ENCODE data around the gene MAPRE3.

MAPRE3 gene

DNA sequence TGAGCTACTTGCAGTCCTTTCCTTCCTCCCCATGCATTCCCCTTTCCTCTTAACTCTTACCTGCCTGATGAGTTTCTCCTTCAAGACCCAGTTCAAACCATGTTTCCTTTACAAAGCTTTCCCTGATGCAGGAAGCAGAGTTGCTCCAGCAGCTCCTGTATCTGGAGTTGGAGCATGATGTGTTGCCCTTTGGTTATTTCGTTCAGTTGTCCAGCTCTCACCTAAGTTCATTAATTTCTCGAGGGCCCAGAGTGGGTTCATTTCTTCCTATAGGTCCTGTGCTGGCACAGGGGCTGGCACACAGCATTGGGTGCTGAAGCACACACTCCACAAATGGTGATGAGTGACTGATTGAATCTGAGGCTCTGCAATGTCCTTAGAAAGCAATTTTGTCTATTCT, 39.3 kb downstream of the MAPRE3 start:
- in situ Hi-C loops (cut with HindIII; ENCODE audit: low sequenced_read_pairs), result loop anchor here (5.0 to 10.0 kb wide), 2 partner anchors 57 to 155 kb away; no protein-coding TSS in a partner anchor

DNA sequence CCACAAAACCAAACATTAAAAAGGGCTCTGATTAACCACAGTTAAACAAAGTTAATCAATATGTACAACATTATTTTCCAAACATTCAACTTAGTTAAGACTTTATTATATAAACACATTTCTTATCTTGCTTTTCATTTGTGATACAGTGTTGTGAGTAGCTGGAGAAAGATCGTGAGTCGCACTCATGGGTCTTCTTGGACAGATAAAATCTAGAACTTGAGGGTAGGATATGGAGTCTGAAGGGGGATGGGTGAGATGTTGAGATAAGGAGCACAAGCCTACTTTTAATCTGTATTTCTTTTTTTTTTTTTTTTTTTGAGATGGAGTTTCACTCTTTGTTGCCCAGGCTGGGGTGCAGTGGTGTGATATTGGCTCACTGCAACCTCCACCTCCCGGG, 39.7 kb downstream of the MAPRE3 start:
- in situ Hi-C loops (cut with HindIII; ENCODE audit: low sequenced_read_pairs), result loop anchor here (5.0 to 10.0 kb wide), 2 partner anchors 58 to 155 kb away; no protein-coding TSS in a partner anchor

DNA sequence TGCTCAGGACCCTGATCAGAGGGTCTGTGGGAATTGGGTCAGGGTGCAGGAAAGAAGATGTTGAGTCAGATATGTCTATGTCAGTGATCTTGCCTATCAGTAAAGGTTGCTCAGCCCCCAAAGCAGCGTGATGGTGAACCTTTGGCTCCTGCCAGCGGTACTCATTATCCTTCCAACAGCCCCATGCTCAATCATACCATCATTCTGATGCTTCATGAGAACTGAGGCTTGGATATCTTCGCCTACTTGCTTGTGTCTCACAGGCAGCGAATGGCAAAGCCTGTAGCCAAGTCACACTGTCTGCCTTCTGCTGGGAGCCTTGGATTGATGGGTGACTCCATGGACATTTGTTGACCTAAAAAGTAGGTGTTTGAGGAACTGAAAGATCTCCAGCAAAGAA, 43.3 kb downstream of the MAPRE3 start:
- in situ Hi-C loops (cut with HindIII; ENCODE audit: low sequenced_read_pairs), result loop anchor here (5.0 to 10.0 kb wide), 2 partner anchors 61 to 159 kb away; no protein-coding TSS in a partner anchor

DNA sequence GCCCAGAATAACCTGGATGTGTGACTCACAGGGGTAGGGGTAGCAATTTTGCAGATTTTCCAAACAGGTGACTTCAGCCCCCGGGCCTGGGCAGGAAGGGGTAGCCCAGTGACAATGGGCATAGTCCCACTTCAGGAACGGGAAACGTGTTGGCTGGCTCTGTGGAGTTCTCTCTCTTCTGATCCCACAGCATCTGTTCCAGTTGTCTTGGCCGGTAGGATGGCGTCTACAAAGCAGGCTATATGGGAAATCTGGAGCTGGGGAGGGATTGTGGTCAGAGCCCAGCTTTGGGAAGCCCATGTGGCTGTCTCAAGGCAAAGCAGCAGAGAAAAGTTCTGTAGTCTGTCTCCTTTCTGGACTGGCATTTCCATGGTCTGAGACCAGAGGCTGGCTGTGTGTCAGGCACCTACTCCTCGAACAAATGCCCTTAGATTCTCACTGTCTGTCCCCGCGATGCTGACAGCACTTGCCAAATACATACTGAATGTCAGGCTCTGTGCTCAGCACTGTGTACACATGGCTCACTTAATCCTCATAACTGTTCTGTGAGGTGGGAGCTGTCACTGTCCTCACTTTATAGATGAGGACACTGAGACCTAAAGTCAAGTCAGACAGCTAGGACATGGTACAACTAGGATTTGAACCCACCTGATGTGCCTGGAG, 44.5 kb downstream of the MAPRE3 start:
- in situ Hi-C loops (cut with HindIII; ENCODE audit: low sequenced_read_pairs), result loop anchor here (5.0 to 10.0 kb wide), 3 partner anchors 63 to 160 kb away; no protein-coding TSS in a partner anchor

DNA sequence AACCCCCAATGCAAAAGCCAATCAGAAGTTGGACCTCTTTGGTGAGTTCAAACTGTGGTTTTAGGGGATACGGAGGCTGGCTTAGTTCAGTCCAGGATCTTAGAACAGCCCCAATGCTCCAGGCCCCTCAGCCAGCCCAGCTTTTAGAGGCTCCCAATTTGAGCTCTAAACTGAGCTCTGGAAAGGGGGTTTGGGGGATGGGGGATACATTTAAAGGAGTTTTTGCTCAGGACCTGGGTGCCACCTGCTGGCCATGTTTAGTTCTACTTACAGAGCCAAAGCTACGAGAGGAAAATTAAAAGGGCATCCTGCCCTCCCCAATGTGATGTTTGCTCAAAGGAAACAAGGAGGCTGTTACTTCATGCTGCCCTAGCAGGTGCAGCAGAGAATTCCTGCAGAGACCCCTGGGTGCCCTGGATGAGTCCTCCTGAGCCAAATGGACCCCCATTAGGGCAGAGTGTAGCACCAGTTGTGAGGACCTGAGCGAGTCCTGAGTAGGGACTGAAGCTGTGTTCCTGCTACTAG, 46.4 kb downstream of the MAPRE3 start:
- in situ Hi-C loops (cut with HindIII; ENCODE audit: low sequenced_read_pairs), result loop anchor here (5.0 to 10.0 kb wide), 2 partner anchors 75 to 162 kb away; no protein-coding TSS in a partner anchor

DNA sequence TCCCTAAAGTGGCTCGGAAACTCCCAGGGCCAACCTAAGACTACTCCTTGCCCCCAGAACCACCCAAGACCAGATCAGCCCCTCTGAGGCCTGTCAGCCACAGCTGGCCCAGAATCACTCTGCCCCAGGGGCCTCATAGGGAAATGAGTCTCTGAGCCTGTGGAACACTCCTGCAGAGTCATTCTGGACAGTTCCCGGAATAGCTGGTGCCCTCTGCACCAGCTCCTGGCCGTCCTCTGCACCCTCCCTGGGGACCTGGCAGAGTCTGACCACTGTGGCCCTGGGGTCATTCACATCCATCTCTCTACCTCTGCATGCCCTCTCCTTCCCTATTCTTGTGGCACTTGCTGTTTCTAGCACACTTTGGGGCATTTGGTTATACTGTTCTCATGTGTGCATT, 47.7 kb downstream of the MAPRE3 start:
- in situ Hi-C loops (cut with HindIII; ENCODE audit: low sequenced_read_pairs), result loop anchor here (5.0 to 10.0 kb wide), 2 partner anchors 74 to 163 kb away; no protein-coding TSS in a partner anchor

DNA sequence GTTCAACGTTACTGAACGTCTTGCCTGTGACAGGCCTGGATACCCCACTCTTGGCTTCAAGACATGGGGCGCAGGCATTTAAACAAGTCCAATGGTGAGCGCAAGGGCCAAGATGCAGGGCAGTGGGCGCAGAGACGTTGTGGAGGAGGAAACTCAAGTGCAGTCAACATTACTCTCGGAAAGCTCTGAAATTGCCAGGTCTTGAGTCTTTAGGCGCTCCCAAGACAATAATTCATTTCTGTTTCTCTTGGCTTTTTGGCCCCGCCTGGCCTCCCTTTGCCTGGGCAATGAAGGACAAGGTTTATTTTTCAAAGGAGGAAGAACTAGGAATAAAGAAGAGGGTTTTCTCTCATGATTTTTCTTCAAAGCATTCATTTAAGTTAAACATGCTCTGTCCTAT, 49.0 kb downstream of the MAPRE3 start:
- in situ Hi-C loops (cut with HindIII; ENCODE audit: low sequenced_read_pairs), result loop anchor here (5.0 to 10.0 kb wide), 2 partner anchors 73 to 165 kb away; no protein-coding TSS in a partner anchor

DNA sequence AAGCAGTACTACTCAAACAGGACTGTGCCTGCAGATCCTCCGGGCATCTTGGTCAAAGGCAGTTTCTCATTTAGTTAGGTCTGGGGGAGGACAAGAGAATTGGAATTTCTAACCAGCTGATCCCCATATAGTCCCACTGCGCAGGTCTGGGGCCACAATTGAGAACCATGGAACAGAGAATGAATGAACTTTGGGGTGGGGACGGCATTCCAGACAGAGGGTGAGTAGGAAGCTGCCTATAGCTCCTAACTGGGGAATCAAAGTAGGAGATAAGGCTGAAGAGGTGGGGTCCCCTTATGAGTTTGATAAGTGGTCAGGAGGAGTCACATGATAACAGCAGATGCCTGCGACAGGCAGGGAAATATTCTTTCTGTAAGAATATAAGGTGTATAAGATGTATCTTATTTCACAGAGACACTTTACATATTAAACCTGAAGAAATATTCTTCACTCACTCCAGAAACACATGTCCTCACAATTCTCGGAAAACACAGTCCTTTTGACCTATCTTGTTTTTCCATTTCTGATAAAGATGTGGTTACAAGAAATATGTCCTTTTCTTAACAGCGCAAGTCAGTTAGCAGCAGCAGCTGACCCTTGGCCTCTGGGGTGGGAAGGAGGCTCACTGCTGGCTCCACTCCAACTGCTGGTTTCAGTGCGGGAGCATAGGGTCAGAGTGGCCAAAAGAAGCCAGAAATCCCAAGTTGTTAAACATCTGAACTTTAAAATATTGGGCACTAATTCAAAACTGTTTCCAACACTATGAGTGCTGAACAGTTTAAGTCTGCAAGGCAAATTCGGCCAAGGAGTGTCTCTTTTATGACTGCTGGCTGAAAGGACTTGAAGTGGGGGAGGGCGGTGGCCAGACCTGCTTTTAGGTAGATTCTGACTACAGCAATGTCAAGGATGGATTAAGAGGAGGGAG, 49.8 kb downstream of the MAPRE3 start:
- in situ Hi-C loops (cut with HindIII; ENCODE audit: low sequenced_read_pairs), result loop anchor here (5.0 to 10.0 kb wide), 2 partner anchors 72 to 165 kb away; no protein-coding TSS in a partner anchor

DNA sequence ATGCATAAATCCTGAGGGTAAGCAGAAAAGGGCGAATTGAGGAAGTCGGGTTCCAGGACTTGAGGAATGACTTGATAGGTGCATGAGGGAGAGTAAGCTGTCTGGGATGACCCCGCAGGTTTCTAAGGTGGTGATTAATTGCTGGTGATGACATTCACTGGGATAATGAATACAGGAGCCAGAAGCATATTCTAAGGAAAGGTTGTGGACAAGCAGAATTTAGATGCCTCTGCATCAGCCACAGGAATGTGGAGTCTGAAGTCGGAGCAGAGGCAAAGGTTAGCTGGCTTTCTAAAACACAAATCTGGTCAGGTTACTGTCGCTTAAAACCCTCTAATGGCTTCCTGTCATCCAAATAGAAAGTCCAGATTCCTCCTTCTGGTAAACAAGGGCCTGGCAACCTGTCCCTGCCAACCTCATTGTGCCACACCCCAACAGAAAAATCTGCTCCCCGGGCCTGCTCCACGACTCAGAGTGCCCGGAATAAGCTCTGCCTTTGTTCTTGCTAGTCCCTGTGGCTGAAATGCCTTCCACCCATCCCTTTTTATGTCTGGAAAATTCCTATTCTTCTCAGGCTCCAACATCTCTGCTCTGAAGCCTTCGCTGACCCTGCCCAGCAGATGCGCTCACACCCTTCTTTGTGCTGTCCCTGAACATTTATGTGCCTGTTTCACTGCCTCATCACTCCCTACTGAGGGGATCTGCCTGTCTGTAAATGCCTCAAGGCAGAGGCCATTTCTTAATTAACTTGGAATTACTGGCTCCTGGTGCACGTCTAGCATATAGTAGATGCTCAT, 51.0 kb downstream of the MAPRE3 start:
- in situ Hi-C loops (cut with HindIII; ENCODE audit: low sequenced_read_pairs), result no loop called here

DNA sequence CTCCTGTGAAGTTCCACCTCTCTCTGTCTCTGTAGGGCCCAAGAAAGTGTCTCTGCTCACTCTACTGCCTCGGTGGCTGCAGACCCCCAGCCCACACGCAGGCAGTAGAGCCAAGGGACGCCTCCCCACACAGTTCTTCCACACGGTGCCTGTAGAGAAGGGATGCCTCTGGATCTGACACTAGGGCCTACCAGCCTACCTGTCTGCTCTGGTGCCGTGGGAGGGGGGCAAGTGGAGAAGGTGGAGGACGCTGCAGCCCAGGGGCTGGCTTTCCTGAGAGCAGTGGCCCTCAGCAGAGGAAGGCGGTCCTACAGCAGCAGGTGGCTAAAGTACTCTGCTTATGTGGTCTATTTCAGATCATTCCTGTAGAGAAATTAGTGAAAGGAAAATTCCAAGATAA, 53.3 kb downstream of the MAPRE3 start:
- in situ Hi-C loops (cut with HindIII; ENCODE audit: low sequenced_read_pairs), result no loop called here

DNA sequence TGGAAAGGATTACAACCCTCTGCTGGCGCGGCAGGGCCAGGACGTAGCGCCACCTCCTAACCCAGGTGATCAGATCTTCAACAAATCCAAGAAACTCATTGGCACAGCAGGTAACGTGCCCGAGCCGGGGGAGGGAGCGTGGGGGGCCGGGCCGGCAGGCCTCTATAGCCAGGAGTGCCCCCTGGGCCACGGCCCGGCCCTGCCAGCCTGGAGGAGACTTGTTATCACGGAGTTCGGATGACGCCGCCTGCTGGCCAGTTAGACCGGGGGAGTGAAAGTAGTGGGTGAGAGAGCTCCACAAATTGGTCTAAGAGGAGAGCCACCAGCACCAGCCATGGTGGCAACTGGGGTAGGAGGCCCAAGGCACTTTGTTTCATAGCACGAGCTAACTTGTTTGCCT, 53.8 kb downstream of the MAPRE3 start:
- in situ Hi-C loops (cut with HindIII; ENCODE audit: low sequenced_read_pairs), result no loop called here

DNA sequence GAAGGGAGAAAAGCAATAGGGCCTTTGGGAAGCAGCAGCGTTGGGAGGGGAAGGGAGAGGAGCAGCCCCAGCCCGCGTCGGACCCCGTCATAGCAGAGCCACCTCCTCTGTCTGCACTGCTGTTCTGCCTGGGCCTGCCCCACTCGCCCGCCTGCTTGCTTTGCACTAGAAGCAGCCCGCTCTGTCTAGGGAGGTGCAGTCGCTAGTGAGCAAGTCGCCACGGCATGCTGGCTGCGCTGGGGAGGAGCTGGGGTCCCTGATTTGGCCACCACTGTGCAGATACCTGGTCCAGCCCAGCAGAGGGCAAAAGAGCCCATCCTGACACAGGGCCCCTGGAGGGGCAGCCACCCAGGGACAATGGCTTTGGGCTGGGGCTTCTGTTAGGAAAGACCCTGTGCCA, 54.4 kb downstream of the MAPRE3 start:
- in situ Hi-C loops (cut with HindIII; ENCODE audit: low sequenced_read_pairs), result no loop called here

DNA sequence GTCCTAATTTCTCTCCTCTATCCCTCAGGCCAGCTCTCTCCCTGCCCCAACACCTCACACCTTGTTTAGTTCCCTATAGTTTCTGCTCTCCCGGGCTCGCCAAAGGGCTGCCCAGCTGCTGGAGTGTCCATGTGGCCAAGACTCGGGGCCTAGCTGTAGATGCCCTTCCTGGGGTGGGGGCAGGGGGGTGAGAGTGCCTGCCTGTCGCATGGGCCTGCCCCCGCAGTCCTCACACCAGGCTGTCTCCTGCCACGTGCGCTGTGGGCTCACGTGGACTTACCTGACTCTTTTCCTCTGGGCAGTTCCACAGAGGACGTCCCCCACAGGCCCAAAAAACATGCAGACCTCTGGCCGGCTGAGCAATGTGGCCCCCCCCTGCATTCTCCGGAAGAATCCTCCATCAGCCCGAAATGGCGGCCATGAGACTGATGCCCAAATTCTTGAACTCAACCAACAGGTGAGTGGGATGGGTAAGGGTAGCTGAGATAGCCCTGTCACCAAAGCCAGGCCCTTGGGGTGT, 54.9 kb downstream of the MAPRE3 start:
- in situ Hi-C loops (cut with HindIII; ENCODE audit: low sequenced_read_pairs), result no loop called here

DNA sequence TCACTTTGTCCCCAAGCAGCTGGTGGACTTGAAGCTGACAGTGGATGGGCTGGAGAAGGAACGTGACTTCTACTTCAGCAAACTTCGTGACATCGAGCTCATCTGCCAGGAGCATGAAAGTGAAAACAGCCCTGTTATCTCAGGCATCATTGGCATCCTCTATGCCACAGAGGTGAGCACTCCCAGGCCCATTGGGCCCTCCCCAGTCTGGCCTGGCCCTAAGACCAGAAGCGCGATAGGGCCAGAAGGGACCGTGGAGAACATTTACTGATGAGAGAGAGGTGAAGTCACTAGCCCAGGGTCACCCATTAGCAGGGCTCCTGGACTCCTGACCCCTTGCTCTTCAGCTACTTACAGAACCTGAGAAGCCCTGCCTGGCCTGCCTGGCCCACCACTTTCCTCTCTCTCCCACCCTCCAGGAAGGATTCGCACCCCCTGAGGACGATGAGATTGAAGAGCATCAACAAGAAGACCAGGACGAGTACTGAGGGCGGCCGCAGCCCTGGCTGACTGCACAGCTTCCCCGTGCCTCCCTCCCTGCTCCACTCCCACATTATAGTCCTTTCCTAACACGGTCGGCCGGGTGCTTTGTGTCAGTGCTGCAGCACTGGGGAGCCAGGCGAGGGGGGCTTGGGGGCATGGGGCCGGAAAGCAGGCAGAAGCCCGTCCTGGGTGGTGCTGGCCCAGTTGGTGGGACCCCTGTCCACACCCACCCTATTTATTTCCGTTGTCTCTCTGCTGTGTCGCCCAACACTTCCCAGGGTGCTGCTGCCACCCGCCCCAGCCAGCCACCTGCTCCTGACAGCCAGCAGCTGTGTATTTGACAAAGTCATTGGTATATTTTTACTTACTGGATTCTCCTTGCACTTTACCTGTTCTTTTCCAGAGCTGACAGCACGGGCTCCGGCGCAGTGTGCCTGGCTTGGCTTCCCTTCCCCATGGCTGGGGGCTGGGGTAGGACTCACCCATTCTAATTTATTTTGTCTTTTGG, 55.7 kb downstream of the MAPRE3 start:
- in situ Hi-C loops (cut with HindIII; ENCODE audit: low sequenced_read_pairs), result no loop called here

DNA sequence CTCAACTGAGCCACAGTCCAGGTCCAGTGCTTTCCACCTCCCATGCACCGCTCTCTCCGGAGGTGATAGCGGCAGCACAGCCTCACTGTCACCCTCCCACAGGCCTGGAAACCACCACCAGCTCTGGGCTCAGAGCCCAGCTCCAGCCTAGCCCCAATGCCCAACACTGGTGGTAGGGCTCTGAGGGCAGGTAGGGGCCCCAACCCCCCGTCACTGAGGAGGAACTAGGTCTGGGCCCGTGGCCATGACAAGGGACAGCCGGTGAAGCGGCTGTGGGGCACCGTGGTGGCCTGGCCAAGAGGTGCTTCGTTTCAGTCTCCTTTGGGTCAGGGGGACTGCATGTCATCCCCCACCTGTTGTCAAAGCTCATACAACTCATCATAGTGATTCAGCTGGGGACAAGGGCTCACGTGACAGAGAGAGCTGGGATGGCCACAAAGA, 56.8 kb downstream of the MAPRE3 start:
- in situ Hi-C loops (cut with HindIII; ENCODE audit: low sequenced_read_pairs), result no loop called here

DNA sequence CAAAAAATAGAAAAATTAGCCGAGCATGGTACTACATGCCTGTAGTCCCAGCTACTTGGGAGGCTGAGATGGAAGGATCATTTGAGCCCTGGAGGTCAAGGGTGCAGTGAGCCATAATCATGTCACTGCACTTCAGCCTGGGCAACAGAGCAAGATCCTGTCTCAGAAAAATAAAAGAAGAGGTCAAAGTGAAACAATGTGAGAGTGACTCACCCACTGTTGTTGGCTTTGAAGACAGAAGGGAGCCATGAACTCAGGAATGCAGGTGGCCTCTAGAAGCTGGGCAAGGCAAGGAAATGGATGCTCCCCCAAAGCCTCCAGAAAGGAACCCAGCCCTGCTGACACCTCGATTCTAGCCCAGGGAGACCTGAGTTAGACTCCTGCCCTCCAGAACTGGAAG, 58.6 kb downstream of the MAPRE3 start:
- in situ Hi-C loops (cut with HindIII; ENCODE audit: low sequenced_read_pairs), result no loop called here

DNA sequence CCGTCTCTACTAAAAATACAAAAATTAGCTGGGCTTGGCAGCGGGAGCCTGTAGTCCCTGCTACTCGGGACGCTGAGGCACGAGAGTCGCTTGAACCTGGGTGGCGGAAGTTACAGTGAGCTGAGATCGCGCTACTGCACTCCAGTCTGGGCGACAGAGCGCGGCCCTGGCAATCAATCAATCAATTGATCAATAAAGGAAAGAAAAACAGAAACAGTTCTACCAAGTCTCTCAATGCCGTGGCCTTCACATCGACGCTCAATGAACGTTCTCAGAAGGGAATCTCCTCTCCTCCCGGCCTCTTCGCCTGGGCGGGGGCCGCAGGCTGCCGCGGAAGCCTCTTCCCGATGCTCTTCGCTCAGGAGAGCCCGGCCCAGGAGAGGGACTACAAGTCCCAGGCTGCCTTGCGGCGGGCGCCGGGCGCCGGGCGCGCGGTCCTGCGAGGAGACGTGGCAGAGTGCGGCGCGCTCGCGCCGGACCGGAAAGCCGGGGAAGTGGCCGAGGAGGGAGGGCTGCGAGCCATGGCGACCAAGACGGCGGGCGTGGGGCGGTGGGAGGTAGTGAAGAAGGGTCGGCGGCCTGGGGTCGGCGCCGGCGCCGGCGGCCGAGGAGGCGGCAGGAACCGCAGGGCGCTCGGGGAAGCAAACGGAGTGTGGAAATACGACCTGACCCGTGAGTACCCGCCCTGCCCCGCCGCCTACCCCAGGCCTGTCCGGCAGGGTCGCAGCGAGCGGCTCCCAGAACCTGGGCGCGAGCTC, 62.2 kb downstream of the MAPRE3 start, which contains the start of gene TMEM214:
Gene TMEM214 (plus strand): TSS at position 471 of the 758 bp plus-strand sequence. CDS start 51 bp downstream, at position 522.
- in situ Hi-C loops (cut with HindIII; ENCODE audit: low sequenced_read_pairs), result no loop called here

DNA sequence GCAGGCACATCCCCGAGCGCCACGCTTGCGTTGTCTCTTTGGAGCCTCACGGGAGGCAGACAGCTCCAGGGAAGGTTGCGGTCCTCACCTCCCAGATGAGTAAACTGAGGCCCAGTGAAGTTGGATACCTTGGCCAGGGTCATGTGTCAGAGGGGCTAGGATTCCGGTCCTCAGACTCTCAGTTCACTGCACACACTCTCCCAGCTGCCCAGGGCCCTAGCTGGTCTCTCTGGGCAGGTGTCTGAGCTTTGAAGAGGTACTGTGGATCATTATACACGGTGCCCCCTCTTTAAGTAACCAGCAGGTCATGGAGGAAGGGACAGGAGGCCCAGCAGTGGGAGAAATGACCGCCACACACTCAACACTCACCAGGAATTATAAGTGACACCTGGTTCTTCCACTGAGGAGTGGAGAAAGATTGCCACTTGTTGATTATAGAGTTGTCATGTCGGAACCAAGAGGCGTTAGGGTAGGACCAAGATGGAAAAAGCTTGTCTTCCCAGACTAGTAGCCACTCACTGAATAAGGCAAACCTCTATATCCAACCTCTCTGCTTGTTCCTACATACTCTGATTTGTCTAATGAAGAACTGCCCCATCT, 62.9 kb downstream of the MAPRE3 start:
- in situ Hi-C loops (cut with HindIII; ENCODE audit: low sequenced_read_pairs), result no loop called here
